Heart left ventricle (tissue), 13 donors: ENCODE data around the gene MMP24.

Experiments
- POLR2A ChIP-seq, 2 donors: fragments of 450-650 bp; IDR thresholded peaks; one replicate each; pipeline ENCODE4 v1.6.1; 2017; ENCODE audit warnings: antibody characterized with exemption in 2 of 2, mild to moderate bottlenecking in 2 of 2, moderate library complexity in 2 of 2
- TF ChIP-seq, protein P1 (sequence below), 12 donors: fragments of 200-600 bp; sonication (generic) in 4 of 12; IDR thresholded peaks; one replicate each; pipeline versions ENCODE4 v1.5.0 to v1.8.0; 2018 to 2022; ENCODE audit warnings: antibody characterized with exemption in 12 of 12, mild to moderate bottlenecking in 5 of 12
- donor health status: ischemic (EF 13 %, LVEDD 7.1; RV severe dilation, severe dysfunction).
- donor health status: DM: no; HTN: yes; CAD: no.
- donor health status: DM: no; HTN: no; CAD: no.
- donor health status: ischemic (EF 25% LVEDD 6.9; RV normal size, moderate dysfunction).
- donor health status: ischemic (EF 25% LVEDD 5.7; RV mildly dilated, moderate dysfunction).
- donor health status: ischemic (EF 35%, LVEDD 5.7; RV mildly dilated, moderate dysfunction).
- donor health status: nonischemic (EF 11% LVEDD 7.7; RV severe dilation, severe dysfunction).
- donor health status: DM: yes; HTN: yes; CAD: no.
- donor health status: PGD.
- donor health status: ischemic (EF 29% LVEDD 5.4; RV normal size, mild dysfunction).
- donor health status: nonischemic (EF 23%, LVEDD 6.1; RV moderate dilation, normal function).

DNA sequence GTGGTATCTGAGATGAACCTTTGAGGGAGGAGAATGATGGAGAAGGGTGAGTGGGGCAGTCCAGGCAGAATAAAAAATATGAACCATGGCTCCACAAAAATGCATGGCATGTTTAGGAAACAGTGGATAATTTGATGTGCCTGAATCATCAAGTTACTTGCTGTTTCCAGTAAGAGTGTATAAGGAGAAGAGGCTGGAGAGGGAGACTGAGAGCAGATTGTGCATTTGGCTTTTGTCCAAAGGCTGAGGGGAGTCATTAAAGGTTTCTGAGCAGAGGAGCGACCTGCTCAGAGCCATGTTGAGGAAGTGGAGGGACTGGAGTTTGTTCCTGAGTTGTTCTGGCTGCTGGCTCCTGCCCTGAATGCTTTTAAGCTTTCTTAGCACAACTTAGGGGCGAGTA lies 6.1 kb downstream of the MMP24 start:
- TF ChIP-seq, protein P1, sequence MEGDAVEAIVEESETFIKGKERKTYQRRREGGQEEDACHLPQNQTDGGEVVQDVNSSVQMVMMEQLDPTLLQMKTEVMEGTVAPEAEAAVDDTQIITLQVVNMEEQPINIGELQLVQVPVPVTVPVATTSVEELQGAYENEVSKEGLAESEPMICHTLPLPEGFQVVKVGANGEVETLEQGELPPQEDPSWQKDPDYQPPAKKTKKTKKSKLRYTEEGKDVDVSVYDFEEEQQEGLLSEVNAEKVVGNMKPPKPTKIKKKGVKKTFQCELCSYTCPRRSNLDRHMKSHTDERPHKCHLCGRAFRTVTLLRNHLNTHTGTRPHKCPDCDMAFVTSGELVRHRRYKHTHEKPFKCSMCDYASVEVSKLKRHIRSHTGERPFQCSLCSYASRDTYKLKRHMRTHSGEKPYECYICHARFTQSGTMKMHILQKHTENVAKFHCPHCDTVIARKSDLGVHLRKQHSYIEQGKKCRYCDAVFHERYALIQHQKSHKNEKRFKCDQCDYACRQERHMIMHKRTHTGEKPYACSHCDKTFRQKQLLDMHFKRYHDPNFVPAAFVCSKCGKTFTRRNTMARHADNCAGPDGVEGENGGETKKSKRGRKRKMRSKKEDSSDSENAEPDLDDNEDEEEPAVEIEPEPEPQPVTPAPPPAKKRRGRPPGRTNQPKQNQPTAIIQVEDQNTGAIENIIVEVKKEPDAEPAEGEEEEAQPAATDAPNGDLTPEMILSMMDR (IDR thresholded peaks at IDR 0.05): no peak
- TF ChIP-seq POLR2A (IDR thresholded peaks at IDR 0.05): no peak
